NCI-H460 (cell line): ENCODE results near the gene EHMT1. TPM values are rescaled to one million over a fixed set of nuclear protein-coding genes. Genes with fewer than 3 reads are reported as not detected.

Experiments
- DNase-seq: peaks from one replicate; pipeline ENCODE4 v3.0.0-alpha.2; 2016; ENCODE audit warnings: low read depth; ENCODE audit errors: extremely low read depth
- total RNA-seq: library from RNA; depleted of rRNA; stranded (reverse); fragments of >200 nt; shearing (Covaris generic); gene quantifications from 2 replicates; pipeline ENCODE4 v1.2.3, GENCODE V29; 2014

EHMT1 gene
- total RNA-seq, 1 experiment from 2014 or later = 44.7 TPM

DNA sequence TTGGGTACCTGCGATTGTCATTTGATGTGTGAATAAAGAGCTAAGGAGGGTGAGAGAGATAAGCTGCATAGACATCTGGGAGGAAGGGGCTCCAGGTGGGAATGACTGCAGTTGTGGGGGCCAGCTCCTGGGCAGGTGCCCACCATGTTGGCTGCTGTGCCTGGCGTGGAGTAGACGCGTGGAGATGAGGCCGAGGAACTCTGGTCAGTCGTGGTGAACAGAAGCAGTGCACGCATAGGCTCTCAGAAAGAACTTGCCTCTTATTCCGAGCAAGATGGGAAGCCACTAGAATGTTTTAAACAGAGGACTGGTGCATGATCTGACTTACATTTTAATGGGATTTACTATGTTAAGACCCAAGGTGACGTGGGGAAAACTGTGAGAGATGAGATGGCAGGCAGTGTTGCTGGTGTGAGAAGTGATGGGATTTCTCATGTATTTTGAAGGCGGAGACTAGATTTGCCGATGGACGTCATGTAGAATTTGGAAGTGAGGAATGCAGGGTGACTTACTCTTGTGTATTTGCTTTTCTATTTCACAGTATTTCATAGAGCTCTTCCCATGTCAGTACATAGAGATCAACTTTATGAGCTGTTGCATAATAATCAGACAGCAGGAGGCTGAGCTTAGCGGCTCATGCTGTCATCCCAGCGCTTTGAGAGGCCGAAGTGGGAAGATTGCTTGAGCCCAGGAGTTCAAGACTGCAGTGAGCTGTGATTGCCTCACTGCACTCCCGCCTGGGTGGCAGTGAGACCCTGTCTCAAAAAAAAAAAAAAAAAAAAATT, 71.1 kb downstream of the EHMT1 start:
- DNase-seq = peak; percentile 95

DNA sequence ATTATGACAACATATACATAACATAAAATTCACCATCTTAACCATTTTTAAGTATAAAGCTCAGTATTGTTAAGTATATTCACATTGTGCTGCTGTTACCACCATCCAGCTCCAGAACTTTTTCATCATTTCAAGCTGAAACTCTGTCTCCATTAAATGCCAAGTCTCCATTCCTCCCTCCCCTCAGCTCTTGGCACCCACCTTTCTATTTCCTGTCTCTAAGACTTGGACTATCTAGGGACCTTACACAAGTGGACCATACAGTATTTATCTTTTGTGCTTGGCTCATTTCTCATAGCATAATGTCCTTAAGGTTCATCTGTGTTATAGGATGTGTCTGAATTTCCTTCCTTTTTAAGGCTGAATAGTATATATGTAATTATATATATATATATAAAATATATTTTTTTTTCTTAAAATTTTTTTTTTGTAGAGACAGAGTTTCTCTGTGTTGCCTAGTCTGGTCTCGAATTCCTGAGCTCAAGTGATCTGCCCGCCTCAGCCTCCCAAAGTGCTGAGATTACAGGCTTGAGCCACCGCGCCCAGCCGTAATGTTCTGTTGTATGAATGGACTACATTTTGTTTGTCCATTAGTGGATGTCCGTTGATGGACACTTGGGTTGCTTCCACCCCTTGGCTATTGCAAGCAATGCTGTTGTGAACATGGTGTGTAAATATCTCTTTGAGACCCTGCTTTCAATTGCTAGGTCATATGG, 72.3 kb downstream of the EHMT1 start:
- DNase-seq = no peak

DNA sequence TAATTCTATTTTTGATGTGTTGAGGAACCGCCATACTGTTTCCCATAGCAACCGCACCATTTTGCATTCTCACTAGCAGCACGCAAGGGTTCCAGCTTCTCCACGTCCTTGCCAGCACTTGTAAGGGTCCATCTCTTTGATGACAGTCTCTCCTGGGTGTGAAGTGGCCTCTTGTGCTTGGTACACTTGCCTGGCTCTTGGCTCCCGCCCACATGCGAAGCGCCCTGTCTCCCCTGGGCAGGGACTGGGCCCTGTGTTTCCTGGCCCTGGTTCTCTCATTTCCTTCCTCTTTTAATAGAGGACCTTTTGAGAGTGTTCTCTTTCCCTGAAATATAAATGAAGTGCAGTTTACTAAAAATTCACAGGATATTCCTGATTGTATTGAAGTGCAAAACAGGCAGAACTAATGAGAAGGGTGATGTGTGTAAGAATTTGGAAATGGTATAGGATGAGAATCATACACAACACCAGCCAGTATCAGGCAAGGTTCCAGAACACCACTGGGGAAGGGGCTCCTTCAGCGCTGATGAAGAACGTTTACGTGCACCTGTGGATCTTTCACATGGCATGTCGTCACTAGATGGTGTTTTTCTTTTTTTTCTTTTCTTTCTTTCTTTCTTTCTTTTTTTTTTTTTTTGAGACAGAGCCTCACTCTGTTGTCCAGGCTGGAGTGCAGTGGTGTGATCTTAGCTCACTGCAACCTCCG, 73.0 kb downstream of the EHMT1 start:
- DNase-seq = no peak

DNA sequence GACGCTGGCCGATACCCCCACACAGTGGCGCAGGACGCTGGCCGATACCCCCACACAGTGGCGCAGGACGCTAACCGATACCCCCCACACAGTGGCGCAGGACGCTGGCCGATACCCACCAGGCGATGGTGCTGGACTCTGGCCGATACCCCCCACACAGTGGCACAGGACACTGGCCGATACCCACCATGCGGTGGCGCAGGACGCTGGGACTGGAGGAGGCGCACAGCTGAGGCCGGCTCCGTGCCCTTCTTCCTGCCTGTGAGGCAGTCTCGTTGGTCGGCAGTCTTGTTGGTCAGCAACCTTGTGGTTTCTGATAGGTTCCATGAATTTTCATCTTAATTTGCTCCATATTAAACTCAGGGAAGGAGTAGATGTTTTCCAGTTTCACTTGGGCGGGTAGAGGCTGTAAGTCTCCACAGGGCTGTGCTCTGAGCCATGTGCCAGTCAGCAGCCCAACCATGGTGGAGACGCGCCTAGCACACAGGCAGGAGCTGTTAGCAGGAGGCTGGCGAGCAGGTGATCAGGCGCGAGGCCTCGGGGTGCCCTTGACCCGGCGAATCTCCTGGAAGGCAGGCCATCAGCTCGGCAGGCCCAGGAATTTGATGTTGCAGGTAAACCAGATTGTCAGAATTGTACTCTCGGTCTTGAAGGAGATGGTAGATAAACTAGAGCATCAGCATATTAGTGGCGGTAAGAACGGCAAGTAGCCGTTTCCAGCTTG, 75.6 kb downstream of the EHMT1 start:
- DNase-seq = no peak

GRCh38 chr9:137694962-137695875, 76.4 kb downstream of the EHMT1 start:
- peak; percentile 48 for DNase-seq

- no peak for DNase-seq
Observed at GRCh38 chr9:137696136-137696925, 77.5 kb downstream of the EHMT1 start.

GRCh38 chr9:137697193-137697592, 78.4 kb downstream of the EHMT1 start:
- DNase-seq = no peak

DNA sequence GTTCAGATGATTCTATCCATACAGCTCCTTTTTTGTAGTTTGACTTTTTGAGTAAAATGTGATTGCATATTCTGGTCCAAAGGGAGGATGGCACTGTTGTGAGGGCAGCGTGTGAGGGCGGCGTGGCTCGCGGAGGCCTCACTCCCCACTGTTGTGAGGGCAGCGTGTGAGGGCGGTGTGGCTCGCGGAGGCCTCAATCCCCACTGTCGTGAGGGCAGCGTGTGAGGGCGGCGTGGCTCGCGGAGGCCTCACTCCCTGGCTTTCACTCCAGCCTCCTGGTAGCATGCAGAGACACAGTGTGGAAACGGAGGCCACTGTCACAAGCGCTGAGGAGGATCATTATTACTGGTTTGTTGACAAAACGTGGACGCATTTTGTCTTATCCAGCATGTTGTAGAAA, 79.0 kb downstream of the EHMT1 start:
- no peak for DNase-seq

DNA sequence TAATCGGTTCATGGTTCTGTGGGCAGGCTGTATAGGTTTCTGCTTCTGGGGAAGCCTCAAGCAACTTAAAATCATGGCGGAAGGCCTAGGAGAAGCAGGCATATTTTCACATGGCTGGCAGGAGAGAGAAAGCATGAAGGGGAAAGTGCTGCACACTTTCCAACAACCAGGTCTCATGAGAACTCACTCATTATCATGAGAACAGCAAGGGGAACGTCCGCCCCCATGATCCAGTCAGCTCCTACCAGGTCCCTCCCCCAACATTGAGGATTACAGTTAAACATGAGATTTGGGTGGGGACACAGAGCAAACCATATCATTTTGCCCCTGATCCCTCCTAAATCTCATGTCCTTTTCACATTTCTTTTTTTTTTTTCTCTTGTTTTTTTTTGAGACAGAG, 82.1 kb downstream of the EHMT1 start:
- DNase-seq = no peak

- no peak for DNase-seq
Observed at GRCh38 chr9:137702615-137703379, 84.0 kb downstream of the EHMT1 start.

DNA sequence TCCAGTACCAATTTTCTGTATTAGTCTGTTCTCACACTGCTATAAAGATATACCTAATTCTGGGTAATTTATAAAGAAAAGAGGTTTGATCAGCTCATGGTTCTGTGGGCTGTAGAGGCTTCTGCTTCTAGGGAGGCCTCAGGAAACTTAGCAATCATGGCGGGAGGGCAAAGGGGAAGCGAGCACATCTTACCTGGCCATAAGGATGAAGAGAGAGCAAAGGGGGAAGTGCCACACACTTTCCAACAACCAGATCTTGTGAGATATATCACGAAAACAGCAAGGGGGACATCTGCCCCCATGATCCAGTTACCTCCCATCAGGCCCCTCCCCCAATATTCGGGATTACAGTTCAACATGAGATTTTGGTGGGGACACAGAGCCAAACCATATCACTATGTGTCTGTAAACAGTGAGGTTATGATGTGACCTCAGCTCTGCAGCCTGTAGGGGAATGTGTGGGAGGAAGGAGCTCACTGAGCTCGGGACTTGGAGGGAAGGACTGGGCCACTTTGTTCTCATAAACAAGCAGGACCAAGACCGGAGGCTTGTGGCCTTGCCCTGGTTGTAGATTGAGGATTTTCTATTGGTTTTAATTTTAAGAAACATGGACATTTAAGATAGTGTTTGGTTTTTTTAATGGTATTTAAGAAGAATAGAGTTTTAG, 85.2 kb downstream of the EHMT1 start:
- no peak for DNase-seq

DNA sequence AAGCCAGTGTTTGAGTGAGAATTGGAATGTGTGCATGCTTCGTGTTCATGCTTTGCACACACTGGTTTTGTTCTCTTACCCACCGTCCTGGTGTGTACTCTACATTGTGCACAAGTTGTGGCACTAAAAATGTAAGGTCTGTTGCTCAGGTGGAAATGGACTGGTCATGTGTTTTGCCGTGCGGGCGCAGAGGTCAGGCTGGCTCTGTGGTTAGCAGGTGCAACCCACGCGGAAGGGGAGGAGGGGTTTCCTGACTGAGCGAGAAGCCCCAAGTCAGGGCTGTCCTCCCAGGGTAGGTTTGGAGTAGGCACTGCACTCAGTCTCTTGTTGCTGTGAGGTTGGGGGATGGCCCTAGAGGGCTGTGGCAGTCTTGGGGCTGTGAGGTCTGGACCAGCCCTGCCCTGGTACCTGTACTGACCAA, 86.6 kb downstream of the EHMT1 start:
- DNase-seq = no peak

- no peak for DNase-seq
Observed at GRCh38 chr9:137705906-137706305, 87.1 kb downstream of the EHMT1 start.

DNA sequence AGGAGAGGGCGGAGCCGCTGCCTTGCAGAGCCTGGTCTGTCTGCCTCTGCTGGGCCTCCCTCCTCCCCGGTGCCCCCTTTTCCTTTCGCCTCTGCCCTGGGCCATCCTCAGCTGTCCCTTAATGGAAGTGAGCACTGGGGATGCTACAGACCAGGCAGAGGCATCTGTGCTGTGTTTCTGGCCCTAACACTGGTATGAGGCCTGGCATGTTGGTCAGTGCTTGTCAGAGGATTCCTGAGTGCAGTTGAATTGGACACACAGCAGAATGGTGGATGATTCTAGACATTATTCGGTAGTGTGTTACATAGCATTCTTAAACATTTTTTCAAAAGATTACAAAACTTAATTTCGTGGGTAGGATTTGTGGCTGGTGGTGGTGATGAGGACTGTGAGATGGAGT, 88.6 kb downstream of the EHMT1 start:
- no peak for DNase-seq

DNA sequence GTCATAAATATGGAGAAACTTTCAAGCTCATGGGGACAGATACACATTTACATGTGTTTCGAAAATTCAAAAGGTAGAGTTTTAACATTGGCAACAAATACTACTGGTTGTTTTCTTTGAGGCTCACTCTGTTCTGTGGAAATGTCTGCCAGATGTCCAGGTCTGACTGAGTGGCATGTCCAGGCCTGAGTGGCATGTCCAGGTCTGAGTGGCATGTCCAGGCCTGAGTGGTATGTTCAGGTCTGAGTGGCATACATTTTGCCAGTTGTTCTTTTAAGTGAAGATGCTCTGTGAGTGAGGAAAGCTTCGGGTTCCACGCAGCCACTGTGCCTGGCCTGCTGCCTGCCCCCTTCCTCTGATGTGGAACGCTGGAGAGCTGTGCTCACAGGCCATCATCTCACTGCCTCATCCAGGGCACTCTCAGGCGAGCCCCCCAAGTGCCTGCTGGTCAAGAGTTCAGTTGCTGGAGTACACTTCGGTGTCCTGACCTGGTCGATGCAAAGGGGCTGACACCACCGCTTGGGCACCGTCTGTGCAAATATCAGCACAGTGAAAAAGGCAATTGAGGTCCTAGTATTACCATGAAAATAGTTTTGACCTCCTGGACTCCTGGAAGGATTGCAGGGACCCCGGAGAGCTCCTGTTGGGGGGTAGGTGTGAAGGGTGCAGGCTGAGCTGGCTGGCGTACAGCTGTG, 89.9 kb downstream of the EHMT1 start:
- DNase-seq = no peak

DNA sequence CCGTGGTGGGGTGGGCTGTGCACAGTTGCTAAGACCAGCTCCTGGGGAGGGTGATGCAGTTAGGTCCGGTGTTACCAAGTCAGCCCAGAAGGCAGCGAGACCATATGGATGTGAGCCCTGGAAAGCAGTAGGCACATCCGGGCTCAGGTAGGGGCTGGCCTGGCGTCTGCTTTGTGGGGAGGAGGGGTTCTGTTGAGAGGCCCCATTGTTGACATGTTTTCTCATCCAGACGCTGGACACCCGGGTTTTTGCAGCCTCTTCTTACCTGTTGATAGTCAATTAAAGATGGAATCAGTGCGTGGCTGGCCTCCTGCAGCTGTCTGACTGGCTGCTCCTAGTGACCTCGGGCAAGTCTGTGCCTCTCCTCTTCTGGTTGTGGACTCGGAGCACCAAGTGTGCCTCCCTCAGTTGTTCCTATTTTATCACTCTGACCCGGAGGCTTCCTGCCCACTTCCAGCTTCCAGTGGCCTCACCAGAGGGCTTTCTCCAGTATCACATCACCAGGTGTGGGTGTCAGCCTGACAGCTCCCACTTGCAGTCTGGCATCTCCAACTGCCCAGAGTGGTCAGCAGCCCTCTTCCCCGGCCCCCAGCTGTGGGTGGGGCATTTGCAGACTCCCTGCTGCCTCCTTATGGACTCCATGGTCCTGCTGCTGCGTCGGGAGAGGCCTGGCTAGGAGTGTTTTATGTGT, 90.8 kb downstream of the EHMT1 start:
- no peak for DNase-seq

DNA sequence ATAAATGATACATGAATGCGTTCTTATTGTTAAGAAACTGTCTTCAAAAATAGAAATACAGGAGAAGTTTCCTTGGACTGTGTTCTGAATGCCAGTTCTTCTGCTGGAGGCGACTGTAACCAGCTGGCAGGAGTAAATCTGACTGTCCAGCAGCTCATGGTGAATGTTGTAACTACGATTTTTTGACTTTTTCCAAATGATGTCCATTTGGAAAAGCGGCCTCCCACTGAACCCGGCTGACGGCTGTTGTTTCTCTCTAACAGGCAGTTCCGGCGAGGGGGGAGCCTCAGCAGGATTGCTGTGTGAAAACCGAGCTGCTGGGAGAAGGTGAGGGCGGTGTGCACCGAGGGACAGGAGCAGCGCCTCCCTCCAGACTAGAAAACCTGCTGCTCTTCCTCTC, 91.9 kb downstream of the EHMT1 start:
- no peak for DNase-seq
